ENCODE measurements around the gene FLRT3.

The FLRT3 gene
- 0 to 0.66 (median 0) reads per million in 9 experiments for total RNA-seq

DNA sequence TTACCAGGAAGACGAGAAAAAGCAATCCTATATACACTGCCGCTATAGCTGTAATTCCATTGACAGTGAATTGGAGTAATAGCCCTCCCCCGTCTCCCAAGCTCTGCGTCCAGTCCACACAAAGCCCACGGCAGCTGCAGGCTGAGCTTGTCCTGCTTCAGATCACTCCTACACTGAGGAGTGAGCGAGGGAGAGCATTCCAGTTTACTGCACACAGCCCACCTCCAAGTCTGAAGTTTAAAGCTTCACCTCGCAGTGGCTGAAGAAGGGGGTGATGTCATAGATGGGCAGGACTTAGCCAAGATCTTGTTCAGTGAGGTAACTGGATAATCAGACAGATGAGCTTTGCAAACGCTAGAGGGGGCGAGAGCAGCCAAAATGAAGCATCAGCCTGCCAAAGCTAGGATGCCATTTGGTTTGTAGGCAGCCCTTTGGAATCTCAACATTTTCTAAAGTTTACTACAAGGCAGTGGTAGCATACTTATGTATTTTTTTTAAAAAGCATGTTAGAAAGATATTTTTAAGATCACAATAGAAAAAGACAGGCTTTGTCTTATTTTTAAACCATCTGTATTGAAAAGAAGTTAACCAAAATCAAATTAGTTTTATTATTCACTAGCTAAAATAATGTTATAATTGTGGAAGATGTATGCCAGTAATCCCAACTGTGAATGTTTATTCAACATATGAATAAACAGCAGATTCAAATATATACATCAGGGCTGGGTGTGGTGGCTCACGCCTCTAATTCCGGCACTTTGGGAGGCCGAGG lies at the start of gene FLRT3:
TSS of gene FLRT3 (minus strand) at position 213 of the 772 bp plus-strand sequence. CDS start 10,106 bp downstream, outside the sequence.
- H3K4me1 Mint-ChIP-seq (ENCODE audit: low read depth in 2 of 2), result no peaks in the 10 kb centered on the region
- no peaks in the 10 kb centered on the region for H3K27me3 Mint-ChIP-seq
- H3K4me3 Mint-ChIP-seq, result no peak within 1 kb of the TSS
- ATAC-seq (replicated peaks) (no peak), DNase-seq (no peak)
- H3K36me3 Mint-ChIP-seq (ENCODE audit: insufficient read depth), result no peaks in the 10 kb centered on the region
- no peaks in the 10 kb centered on the region for H3K9me3 Mint-ChIP-seq
- no peak within 1 kb of the TSS for H3K27ac Mint-ChIP-seq

DNA sequence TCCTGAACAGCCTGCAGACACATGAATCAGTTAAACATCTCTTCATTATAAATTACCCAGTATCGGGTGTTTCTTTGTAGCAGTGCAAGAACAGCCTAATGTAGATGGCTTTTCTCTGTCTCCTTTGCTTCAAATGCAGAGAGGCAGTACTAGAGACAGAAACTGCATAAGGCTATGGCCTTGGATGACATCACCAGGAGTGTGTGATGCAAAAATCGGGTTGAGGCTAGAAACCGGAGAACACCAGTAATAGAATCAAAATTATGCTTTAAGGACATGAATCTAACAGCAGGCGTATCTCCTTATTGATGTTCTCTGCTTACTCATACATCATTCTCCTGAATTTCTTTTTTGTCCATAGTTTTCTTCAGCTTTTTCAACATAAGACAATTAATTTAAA lies 49.3 kb upstream of the FLRT3 start:
- H3K4me3 Mint-ChIP-seq, result no peak overlapping the region
- H3K36me3 Mint-ChIP-seq (ENCODE audit: insufficient read depth), result no peaks in the 10 kb centered on the region
- DNase-seq (no peak), ATAC-seq (replicated peaks) (no peak)
- peaks cover 3 to 16% of the 10 kb centered on the region in 2 donors for H3K9me3 Mint-ChIP-seq
- H3K4me1 Mint-ChIP-seq (ENCODE audit: low read depth in 2 of 2), result no peaks in the 10 kb centered on the region
- no peaks in the 10 kb centered on the region for H3K27me3 Mint-ChIP-seq
- H3K27ac Mint-ChIP-seq, result no peak overlapping the region

DNA sequence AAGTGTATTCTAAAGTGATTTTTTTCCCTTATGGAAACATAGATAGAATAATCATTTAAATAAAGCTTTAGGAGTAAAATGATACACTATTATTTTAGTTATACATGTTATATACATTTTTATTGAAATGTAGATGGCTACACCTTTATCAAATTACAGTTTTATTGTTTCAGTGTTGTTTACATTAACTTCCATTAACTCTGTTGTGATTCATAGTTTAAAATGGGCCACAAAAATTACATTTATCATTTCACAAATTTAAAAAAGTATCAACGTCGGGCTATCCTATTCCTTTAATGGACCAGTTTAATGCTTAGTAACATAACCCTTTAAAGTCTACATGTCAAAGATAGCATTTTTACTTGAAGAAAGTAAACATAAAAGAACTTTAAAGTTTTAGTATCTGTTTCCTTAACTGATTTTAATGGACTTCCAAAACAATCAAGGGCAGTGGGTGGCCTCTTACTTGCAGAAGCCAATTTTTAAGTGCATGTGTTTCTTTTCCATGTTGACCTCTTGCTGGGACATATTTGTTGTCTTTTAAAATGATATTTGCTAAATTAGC lies 47.8 kb upstream of the FLRT3 start:
- ATAC-seq (replicated peaks) (no peak), DNase-seq (no peak)
- Mint-ChIP-seq H3K9me3 (peaks cover 5 to 8% of the 10 kb centered on the region in 2 donors), H3K4me1 (ENCODE audit: low read depth in 2 of 2) (no peaks in the 10 kb centered on the region), H3K27me3 (no peaks in the 10 kb centered on the region), H3K27ac (no peak overlapping the region), H3K4me3 (no peak overlapping the region), H3K36me3 (ENCODE audit: insufficient read depth) (no peaks in the 10 kb centered on the region)

DNA sequence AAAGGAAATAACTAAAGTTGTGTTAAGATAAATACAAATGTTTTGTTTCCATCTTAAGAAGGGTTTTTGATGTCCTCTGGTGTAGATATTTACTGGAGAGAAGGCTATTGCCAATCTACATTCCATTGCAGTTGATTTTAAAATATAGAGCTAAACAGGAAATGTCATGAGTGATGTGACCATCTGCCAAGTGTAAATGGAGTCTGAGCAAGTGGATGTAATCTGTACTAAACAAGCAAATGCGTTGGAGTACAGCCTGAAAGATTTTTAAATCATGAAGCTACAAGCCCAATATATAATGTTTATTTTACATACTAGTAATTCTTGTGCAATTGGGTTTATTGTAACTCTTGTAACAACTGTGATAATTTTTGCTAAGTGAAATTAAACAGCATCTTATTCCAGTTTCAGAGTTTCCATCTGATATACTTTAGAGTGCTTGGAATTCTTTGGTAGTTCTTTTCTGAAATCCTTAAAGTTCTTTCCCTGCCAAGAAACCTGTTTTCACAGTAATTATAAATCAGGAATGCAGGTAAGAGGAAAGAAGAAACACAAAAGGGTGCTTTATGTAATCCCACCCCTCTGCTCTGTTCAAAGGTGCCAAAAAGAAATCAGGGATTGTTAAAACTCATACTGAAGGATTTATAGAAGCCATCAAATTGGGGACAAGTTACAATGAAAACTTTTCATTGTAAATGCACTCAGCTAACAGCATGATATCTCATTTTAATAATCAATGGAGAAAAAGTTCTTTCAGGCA lies 47.2 kb upstream of the FLRT3 start:
- Mint-ChIP-seq H3K4me3 (no peak overlapping the region), H3K9me3 (peaks cover 5 to 8% of the 10 kb centered on the region in 2 donors), H3K36me3 (ENCODE audit: insufficient read depth) (no peaks in the 10 kb centered on the region), H3K4me1 (ENCODE audit: low read depth in 2 of 2) (no peaks in the 10 kb centered on the region), H3K27me3 (no peaks in the 10 kb centered on the region), H3K27ac (no peak overlapping the region)
- DNase-seq (no peak), ATAC-seq (replicated peaks) (no peak)

DNA sequence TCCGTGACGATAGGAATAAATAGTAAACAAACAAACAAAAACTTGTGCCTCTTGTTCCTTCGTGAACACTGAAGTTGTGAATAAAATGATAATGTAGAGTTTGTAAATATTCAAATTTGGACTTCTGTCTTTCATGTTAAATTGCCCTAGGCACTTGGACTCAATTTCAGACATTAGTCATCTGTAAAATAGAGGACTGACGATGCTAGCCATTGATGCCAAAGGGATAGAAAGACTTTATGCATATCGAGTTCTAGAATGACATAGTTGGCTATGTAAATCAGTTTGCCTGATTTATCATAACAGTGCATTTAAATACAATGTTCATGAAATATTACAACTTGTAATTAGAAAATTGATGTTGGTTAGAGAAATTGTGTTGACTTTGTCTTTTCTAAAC lies 45.9 kb upstream of the FLRT3 start:
- no peak overlapping the region for H3K4me3 Mint-ChIP-seq
- ATAC-seq (replicated peaks) (no peak), DNase-seq (no peak)
- H3K27ac Mint-ChIP-seq, result no peak overlapping the region
- no peaks in the 10 kb centered on the region for H3K4me1 Mint-ChIP-seq (ENCODE audit: low read depth in 2 of 2)
- H3K27me3 Mint-ChIP-seq, result no peaks in the 10 kb centered on the region
- H3K36me3 Mint-ChIP-seq (ENCODE audit: insufficient read depth), result no peaks in the 10 kb centered on the region
- peaks cover 5 to 8% of the 10 kb centered on the region in 2 donors for H3K9me3 Mint-ChIP-seq

DNA sequence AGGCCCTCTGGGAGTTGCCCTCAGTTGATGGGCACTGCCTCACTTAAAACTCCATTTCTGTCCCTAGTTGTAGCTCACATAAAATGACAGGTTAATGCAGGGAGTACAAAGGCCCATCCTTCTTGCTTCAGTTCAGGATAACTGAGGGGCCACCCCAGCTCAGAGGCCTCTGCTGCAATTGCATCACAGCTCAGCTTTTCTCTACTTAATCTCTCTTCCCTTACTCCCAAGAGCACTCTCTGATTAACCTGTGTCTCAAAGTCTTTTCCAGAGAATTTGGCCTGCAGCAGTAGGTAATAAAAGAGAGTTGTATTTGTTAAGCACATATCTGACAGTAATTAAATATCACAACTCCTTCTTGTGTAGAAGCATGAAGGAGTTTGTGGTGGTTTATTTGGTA lies 40.9 kb upstream of the FLRT3 start:
- Mint-ChIP-seq H3K4me3 (no peak overlapping the region), H3K27ac (no peak overlapping the region), H3K36me3 (ENCODE audit: insufficient read depth) (no peaks in the 10 kb centered on the region), H3K27me3 (no peaks in the 10 kb centered on the region), H3K9me3 (peaks cover 0 to 3% of the 10 kb centered on the region in 2 donors), H3K4me1 (ENCODE audit: low read depth in 2 of 2) (no peaks in the 10 kb centered on the region)
- DNase-seq (no peak), ATAC-seq (replicated peaks) (no peak)

DNA sequence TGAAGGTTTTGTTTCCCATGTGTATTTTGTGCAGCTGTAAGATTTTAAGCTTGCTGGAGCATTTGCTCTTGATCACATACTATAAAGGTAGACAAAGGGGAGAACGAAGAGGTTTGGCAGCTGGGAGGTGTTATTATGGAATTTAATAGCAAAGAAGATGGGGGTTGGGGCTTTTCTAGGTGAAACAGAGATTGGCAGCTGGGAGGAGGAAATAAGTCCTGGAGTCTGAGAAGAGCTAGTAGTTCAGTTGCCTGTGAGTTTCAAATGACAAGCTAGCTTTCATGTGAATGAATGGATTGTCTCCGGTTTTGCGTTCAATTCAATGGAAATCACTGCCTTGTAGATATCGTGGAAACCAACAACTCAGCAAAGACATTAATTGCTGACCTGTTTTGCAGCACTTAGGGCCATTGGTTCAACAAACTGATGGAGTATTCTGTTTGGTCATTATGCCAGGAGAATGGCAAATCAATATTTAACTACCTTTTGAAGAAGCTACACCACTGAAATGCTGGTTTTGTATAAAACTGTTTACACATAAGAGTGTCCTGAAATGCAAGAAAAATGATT lies 38.1 kb upstream of the FLRT3 start:
- Mint-ChIP-seq H3K27me3 (no peaks in the 10 kb centered on the region), H3K27ac (no peak overlapping the region), H3K36me3 (ENCODE audit: insufficient read depth) (no peaks in the 10 kb centered on the region), H3K4me3 (no peak overlapping the region), H3K4me1 (ENCODE audit: low read depth in 2 of 2) (no peaks in the 10 kb centered on the region), H3K9me3 (peaks cover 0 to 2% of the 10 kb centered on the region in 2 donors)
- ATAC-seq (replicated peaks) (no peak), DNase-seq (no peak)

DNA sequence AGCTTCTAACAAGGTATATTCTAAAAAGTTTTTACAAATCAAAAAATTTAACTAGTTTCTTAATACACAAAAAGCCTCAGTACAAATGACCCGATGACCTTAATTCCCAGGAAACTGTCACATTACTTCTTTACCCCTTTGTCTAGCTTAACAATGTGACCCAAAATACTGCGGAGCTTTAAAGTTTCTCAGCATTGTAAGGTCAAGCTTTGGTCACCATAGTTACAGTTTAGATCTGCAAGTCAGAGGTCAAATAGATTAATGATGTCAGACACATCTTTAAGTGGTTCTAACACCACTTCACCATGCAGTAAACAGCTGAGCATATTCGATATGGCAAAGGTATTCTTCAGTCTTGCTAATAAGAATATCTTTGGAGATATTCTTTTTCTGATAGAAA lies 36.8 kb upstream of the FLRT3 start:
- Mint-ChIP-seq H3K36me3 (ENCODE audit: insufficient read depth) (no peaks in the 10 kb centered on the region), H3K9me3 (peaks cover 0 to 2% of the 10 kb centered on the region in 2 donors), H3K27ac (no peak overlapping the region), H3K4me1 (ENCODE audit: low read depth in 2 of 2) (no peaks in the 10 kb centered on the region), H3K4me3 (no peak overlapping the region), H3K27me3 (no peaks in the 10 kb centered on the region)
- DNase-seq (no peak), ATAC-seq (replicated peaks) (no peak)

DNA sequence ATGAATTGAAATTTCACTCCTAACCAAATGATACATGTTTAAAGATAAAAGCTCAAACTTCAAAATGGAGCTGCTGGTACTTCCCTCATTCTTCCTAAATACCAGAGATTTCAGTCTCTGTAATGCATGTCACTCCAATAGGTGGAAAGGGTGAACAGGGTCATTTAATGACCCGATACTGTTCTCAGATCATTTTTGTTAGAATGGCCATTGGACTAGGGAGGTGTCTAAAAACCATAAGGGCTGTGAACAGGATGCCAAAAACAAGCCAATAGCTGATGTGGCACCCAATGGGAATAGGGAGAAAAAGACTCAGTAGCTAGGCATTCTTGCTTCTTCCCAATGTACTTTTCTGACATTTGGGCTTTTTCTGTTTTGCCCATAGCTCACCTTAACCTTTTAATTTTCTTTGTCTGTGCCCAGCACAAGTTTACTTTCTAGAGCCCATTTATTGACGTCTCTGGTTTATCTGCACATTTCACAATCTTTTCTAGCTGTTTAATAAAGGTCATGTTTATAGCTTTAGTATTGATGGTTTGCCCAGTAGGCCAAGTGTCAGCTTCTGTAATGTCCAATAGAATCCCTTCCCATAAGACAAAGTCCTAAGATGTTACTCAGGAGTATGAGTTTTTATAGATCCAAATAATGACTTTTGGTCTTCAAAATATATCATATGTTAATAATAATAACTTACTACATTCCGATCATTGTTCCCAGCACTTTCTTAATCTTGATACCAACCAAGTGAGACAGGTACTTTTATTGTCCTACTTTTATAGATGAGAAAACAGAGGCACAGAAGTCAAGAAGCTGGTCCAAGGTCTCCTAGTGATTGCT lies 24.3 kb upstream of the FLRT3 start:
- ATAC-seq (replicated peaks) (no peak), DNase-seq (no peak)
- Mint-ChIP-seq H3K4me1 (ENCODE audit: low read depth in 2 of 2) (no peaks in the 10 kb centered on the region), H3K36me3 (ENCODE audit: insufficient read depth) (no peaks in the 10 kb centered on the region), H3K27me3 (no peaks in the 10 kb centered on the region), H3K9me3 (peaks cover 2 to 16% of the 10 kb centered on the region in 2 donors), H3K4me3 (no peak overlapping the region), H3K27ac (no peak overlapping the region)

DNA sequence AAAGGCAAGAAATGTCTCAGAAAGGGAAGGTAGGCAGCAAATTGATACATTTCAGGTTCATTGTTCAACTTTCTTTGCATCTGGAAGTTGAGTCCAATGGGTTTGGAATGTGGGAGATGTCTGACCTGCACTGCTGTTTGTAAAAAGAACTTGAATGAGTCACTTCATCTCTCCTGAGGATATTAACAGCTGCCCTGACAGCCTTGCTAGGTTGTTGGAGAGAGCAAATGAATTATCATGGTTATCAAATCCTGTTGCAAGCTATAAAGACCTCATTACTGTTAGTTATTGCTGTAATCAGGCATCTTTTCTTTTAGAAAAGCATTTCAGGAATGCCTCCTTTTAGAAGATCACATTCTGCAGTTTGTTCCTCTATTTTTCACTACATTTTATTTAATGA lies 23.0 kb upstream of the FLRT3 start:
- ATAC-seq (replicated peaks) (no peak), DNase-seq (no peak)
- Mint-ChIP-seq H3K27me3 (no peaks in the 10 kb centered on the region), H3K27ac (no peak overlapping the region), H3K9me3 (peaks cover 2 to 16% of the 10 kb centered on the region in 2 donors), H3K36me3 (ENCODE audit: insufficient read depth) (no peaks in the 10 kb centered on the region), H3K4me3 (no peak overlapping the region), H3K4me1 (ENCODE audit: low read depth in 2 of 2) (no peaks in the 10 kb centered on the region)

DNA sequence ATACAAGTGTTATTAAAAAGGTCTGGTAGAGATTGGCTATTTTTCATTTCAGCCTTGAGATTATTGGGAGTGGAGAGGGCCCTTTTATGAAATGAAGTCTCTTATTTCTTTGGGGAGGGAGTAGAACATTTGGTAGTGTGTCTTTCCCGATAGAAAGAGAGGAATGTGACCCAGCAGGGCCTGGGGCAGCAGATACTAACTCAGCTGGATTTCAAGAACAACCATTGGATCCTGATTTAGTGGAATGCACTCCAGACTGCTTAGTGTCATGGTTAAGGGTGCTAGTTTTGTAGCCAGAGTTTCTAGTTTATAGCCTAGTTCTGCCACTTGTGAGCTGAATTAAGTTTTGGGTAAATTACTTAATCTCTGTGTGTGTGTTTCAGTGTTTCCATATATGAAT lies 18.4 kb upstream of the FLRT3 start:
- H3K36me3 Mint-ChIP-seq (ENCODE audit: insufficient read depth), result no peaks in the 10 kb centered on the region
- H3K4me1 Mint-ChIP-seq (ENCODE audit: low read depth in 2 of 2), result no peaks in the 10 kb centered on the region
- no peak overlapping the region for H3K4me3 Mint-ChIP-seq
- no peak overlapping the region for H3K27ac Mint-ChIP-seq
- DNase-seq (no peak), ATAC-seq (replicated peaks) (no peak)
- peaks cover 3 to 14% of the 10 kb centered on the region in 2 donors for H3K9me3 Mint-ChIP-seq
- H3K27me3 Mint-ChIP-seq, result no peaks in the 10 kb centered on the region

DNA sequence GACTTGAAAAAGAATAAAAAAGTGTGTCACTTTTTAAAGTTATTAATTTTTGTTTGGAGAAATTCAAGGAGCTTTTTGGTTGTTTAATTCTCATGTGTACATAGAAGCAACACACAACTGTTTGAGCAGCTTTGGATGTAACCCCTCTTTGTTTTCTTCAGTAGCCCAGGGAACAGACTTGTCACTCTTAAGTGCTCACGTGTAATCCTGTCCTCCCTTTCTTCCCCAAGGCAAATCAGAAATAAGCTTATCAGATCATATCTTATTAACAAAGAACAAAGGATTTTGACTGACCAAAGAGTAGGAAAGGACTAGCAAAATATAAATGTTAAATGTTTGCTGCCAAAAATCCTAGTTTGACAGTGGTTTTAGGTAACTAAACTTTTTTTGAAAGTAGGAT lies 7.3 kb upstream of the FLRT3 start:
- ATAC-seq (replicated peaks) (no peak), DNase-seq (no peak)
- Mint-ChIP-seq H3K4me1 (ENCODE audit: low read depth in 2 of 2) (no peaks in the 10 kb centered on the region), H3K9me3 (peaks cover 0 to 6% of the 10 kb centered on the region in 2 donors), H3K36me3 (ENCODE audit: insufficient read depth) (no peaks in the 10 kb centered on the region), H3K27me3 (no peaks in the 10 kb centered on the region), H3K4me3 (no peak overlapping the region), H3K27ac (no peak overlapping the region)

DNA sequence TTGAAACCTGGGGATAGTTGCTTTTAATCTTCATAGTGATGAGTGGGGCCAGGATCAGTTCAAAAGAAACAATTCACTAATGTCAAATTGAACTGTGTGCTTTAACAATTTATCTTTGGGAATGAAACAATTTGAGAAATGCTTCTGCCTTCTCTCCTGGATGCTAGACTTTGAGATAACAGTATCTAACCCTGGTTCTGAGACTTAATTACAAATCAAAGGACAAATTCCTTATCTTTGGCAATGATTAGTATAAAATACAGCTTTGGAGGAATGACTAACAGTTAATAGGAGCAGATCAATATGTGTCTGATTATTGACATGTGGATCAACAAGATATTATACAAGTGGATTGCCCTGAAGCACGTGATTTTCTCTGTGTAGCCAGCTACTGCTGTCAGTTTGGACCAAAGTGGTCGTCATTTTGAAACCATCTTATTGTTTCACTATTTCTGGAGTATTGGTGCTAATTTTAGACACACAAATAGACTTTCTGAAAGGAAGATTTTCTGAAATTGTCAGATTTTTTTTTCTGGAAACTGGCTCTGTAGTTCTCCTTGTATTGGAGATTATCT lies 6.2 kb upstream of the FLRT3 start:
- Mint-ChIP-seq H3K4me3 (no peak overlapping the region), H3K4me1 (ENCODE audit: low read depth in 2 of 2) (no peaks in the 10 kb centered on the region), H3K9me3 (peaks cover 0 to 6% of the 10 kb centered on the region in 2 donors), H3K36me3 (ENCODE audit: insufficient read depth) (no peaks in the 10 kb centered on the region), H3K27ac (no peak overlapping the region), H3K27me3 (no peaks in the 10 kb centered on the region)
- ATAC-seq (replicated peaks), result no peak
- no peak for DNase-seq

Measured in effector memory CD8-positive, alpha-beta T cell (primary cell).